ENCODE measurements around the gene HIGD2A.

HIGD2A gene

DNA sequence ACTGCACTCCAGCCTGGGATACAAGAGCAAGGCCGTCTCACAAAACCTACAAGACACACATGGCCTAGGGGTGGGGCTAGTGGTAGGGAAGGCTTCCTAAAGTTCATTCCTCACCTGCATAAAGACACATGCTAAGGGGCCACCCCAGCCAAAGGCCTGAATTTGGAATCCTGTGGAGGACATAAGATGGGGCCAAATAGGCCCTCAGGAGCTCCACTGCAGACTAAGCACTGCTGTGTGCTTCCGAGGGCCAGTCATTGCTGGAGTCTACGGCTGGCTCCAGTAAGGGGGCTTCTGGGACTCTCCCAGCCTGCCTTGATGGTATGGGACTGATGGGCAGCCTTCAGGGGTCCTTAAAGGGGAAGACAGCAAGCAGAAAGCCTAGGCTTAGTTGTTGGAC lies 5.8 kb upstream of the HIGD2A start:
- no peak overlapping the region for H3K4me3 ChIP-seq (ENCODE audit: low read depth, low read length)
- TF ChIP-seq, protein P1, sequence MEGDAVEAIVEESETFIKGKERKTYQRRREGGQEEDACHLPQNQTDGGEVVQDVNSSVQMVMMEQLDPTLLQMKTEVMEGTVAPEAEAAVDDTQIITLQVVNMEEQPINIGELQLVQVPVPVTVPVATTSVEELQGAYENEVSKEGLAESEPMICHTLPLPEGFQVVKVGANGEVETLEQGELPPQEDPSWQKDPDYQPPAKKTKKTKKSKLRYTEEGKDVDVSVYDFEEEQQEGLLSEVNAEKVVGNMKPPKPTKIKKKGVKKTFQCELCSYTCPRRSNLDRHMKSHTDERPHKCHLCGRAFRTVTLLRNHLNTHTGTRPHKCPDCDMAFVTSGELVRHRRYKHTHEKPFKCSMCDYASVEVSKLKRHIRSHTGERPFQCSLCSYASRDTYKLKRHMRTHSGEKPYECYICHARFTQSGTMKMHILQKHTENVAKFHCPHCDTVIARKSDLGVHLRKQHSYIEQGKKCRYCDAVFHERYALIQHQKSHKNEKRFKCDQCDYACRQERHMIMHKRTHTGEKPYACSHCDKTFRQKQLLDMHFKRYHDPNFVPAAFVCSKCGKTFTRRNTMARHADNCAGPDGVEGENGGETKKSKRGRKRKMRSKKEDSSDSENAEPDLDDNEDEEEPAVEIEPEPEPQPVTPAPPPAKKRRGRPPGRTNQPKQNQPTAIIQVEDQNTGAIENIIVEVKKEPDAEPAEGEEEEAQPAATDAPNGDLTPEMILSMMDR (IDR thresholded peaks at IDR 0.05; ENCODE audit: low read depth, low read length, missing control alignments): no peak
- no peak for DNase-seq (ENCODE audit: low read depth)
- in situ Hi-C loops (cut with HindIII; ENCODE audit: low sequenced_read_pairs): no loop called here

DNA sequence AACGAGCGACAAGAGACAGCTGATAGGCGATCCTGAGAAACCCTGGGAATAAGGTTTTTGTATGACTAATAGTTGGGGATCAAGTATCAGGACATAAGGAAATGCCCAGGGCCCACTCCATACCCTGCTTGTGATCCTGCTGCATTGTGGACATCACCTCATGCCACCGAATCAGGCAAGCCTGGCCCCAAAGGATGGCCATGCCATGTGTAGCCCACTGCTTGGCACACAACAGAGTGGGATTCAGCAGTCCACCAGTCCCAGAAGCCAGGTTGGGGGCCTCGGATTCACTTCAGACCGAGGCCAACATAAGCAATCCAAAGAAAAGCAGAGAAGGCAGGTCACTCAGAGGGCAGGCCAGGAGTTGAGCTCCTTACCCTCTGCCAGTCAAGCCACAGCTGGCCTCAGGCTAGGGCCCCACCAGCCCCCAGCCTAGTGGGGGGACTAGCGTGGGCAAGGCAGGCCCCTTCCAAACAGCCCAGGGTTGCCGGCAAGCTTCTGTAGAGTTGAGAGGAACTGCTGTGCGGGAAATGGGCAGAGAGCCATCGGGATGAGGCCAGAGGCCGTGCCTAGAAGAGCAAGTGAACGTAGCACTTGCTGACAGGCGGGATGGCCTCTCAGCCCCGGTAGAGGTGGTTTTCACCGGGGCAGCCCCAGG lies 5.2 kb upstream of the HIGD2A start:
- TF ChIP-seq, protein P1 (IDR thresholded peaks at IDR 0.05; ENCODE audit: low read depth, low read length, missing control alignments): no peak
- in situ Hi-C loops (cut with HindIII; ENCODE audit: low sequenced_read_pairs): no loop called here
- DNase-seq (ENCODE audit: low read depth): no peak
- no peak overlapping the region for H3K4me3 ChIP-seq (ENCODE audit: low read depth, low read length)

DNA sequence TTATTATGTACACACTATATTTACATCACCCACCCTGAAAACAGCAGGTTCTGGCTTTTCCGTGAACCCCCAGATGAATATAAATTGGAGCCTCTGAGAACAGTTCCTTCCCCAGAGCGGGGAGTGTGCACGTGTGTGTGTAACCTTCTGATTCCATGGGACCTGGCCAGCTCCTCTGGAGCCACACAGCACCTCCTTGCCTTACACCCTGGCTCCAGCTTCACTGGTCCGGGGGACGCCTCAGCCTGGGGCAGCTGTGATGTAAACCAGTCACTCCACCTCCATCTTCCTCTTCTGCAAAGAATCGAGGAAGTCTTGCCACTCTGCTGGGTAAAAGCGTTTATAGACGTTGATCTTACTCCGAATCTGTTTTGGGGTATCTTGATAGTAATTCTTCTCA lies 4.6 kb upstream of the HIGD2A start:
- no peak for DNase-seq (ENCODE audit: low read depth)
- no peak overlapping the region for H3K4me3 ChIP-seq (ENCODE audit: low read depth, low read length)
- in situ Hi-C loops (cut with HindIII; ENCODE audit: low sequenced_read_pairs): no loop called here
- TF ChIP-seq, protein P1 (IDR thresholded peaks at IDR 0.05; ENCODE audit: low read depth, low read length, missing control alignments): no peak

DNA sequence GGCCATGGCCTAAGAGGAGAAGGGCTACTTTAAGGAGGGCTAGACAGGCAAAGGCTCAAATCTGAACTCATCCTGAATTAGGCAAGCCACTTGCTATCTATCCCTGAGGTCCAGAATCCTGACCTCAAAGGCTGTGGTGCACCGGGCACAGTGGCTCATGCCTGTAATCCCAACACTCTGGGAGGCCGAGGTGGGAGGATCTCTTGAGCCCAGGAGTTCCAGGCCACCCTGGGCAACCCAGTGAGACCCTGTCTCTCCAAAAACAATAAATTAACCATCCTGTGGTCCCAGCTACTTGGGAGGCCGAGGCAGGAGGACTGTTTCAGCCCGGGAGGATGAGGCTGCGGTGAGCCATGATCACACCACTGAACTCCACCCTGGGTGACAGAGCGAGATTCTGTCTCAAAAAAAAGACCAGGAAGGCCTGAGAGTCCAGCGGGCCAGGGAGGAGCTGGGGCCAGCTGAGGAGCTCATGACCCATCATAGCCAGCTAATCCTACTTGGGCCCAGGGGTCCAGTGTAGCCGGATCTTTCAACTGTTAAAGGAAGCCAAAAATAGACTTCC lies 4.1 kb upstream of the HIGD2A start:
- DNase-seq (ENCODE audit: low read depth): no peak
- TF ChIP-seq, protein P1 (IDR thresholded peaks at IDR 0.05; ENCODE audit: low read depth, low read length, missing control alignments): no peak
- in situ Hi-C loops (cut with HindIII; ENCODE audit: low sequenced_read_pairs): no loop called here
- no peak overlapping the region for H3K4me3 ChIP-seq (ENCODE audit: low read depth, low read length)

DNA sequence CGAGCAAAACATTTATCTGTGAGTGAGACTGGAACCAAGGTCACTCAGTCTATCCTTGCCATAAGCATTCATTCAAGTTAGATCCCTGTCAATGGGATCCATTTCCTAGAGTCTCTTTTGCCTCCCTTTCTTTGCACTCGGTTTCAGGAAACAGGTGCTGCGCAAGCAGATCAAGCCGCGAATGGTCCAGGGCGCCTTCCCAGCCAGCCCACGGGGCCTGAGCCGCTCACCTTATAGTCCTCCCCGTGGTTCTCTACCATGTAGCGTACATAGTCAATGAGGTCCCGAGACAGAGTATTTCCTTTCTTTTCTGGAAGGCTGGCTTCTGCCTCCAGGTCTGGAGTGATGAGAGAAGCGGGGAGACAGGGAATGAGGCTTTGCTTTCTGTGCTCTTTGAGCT lies 3.6 kb upstream of the HIGD2A start:
- H3K4me3 ChIP-seq (ENCODE audit: low read depth, low read length): no peak overlapping the region
- DNase-seq (ENCODE audit: low read depth): no peak
- TF ChIP-seq, protein P1 (IDR thresholded peaks at IDR 0.05; ENCODE audit: low read depth, low read length, missing control alignments): no peak
- in situ Hi-C loops (cut with HindIII; ENCODE audit: low sequenced_read_pairs): no loop called here

DNA sequence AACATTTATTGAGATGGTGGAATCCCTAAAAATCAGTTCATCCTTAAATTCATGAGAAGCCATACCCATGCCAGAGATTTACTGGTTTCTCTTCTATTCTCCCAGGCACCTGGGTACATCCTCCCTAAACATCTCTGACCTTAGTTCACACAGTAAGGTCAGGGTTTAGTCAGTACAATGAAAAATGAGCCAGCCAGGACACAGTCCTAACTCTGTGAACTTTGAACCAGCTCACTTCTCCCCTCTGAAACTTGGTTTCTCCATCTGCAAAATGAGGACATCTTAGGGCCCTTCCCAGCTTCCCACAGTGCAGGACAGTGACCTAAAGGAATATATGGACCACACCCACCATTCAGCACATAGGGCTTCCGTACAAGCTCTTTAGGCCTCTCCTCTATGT lies 2.1 kb upstream of the HIGD2A start:
- TF ChIP-seq, protein P1 (IDR thresholded peaks at IDR 0.05; ENCODE audit: low read depth, low read length, missing control alignments): no peak
- no peak for DNase-seq (ENCODE audit: low read depth)
- H3K4me3 ChIP-seq (ENCODE audit: low read depth, low read length): no peak overlapping the region
- in situ Hi-C loops (cut with HindIII; ENCODE audit: low sequenced_read_pairs): no loop called here

Measured in astrocyte of the cerebellum (primary cell).